Effector CD8-positive, alpha-beta T cell (primary cell): ENCODE measurements around the gene DCAF10.
"Not testable (repeated sequence)": the region's sequence is repeated elsewhere in the genome, so short reads cannot be mapped to it uniquely, and the experiment has no call there.

ENCODE experiments used
- DNase-seq: peaks from one replicate; lab custom pipeline; 2025; lab: John Stamatoyannopoulos, UW

Gene DCAF10

DNA sequence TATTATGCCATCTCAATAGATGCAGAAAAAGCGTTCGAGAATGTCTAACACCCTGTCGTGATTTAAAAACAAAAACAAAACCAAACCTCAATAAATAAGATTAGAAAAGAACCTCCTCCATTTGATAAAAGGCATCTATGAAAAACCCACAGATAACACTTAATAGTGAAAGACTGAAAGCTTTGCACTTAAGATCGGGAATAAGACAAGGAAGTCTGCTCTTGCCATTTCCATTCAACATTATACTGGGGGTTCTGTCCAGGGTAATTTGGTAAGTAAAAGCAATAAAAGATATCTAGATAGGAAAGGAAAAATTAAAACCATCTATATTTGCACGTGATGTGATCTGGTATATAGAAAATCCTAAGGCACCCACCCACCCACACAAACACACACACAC, 8.5 kb upstream of the DCAF10 start:
- DNase-seq = no peak

DNA sequence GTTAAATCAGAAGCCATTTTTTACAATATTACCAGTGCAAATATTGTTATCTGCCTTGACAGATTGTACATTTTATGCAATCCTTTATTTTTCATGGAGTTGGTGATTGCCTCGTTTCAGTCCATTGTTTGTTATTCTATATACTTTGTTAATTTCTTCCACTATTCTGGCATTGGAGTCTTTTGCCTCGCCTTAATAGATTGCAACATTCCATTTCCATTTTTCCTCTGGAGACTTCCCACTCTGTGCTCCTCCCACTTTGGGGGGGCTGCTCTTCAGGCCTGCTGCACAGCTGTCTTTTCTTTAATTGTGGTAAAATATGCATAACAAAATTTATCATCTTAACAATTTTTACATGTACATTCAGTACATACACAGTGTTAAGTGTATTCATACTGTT, 4.4 kb upstream of the DCAF10 start:
- no peak for DNase-seq

DNA sequence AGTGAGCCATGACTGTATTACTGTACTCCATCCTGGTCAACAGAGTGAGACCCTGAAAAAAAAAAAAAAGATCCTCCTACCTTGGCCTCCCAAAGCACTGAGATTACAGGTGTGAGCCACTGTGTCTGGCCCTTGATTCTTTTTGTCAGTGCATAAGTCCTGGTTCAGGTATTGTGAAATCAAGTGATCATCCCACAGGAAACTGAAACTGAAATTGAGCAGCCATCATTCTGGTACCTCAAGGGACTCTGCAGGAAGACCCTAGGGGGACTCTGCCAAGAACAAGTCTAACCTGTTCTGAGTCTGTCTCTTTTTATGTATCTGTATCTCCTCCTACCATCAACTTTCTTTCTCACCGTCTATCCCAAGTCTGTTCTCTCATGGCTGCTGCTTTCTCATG, 1.9 kb upstream of the DCAF10 start:
- DNase-seq = no peak

DNA sequence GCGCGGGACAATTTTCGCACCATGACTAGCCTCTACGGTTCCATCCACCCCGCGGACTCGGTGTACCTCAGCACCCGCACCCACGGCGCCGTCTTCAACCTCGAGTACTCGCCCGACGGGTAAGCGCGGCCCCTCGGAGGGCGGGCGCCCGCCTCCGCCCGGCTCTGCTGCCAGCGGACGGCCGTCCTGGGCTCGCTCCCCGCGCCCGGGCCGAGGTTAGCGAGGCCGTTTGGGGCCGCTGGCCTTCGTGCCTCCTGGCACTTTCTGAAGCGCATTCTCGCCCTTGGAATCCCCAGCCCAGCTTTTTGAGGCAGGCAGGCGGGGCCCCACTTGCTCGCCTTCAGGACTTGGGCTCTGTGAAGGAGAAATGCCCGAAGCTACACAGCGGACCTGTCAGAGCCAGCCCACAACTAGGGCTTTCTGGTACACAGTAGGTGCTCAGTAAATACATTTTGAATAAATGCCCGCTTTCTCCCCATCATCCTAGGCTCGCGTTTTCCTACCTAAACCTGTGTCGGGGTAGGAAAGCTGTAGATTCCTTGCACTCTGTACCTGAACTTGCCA, 772 bp downstream of the DCAF10 start:
- no peak for DNase-seq

DNA sequence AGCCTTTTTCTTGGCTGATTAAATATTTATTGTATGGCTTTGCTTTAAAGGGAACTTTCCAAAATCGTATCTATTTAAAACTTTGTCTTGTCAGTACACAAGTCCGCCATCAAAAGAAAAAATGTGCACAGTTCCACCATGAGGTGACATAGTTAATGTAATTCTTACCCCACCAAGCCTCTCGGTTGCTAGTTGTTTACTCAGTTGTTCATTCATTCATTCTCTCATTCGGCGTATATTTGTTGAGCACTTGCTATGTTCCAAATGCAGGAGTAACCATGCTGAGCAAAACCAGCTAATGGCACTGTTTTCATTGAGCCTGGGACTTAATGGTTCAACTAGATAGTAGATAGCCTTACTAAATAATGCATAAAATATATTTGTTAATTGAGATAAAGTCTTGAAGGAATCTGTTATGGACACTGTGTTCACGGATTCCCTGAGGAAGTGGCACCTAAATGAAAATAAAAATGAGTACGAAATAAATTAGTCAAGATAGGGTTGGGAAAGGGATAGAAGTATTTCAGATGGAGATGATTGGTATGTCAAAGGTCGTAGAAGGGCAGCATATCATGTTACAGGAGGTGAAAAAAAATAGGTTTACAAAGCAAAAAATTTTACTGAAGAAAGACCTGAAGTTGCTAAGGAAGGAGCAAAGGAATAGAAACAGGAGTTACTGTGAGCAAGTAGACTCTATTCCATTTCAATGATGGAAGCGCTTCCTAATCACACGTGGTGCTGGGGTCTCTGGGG, 1.5 kb downstream of the DCAF10 start:
- DNase-seq = no peak

DNA sequence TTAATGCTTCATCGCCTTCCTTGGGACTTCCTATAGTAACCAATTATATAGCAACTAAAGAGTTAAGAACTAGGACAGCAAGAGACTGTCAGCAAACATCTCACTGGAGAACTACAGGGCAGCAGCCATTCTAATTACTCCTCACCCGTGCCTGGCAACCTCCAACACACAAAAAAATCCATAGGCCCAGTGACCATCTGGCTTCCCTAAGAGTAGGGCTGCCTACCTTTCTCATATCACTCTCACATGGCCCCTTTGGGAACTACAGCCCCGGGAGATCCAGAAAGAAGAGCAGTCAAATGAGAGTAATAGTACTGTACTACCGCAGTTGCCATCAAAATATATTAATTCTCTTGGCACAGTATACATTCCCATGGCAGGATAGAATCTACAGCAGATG, 5.7 kb downstream of the DCAF10 start:
- DNase-seq = no peak

DNA sequence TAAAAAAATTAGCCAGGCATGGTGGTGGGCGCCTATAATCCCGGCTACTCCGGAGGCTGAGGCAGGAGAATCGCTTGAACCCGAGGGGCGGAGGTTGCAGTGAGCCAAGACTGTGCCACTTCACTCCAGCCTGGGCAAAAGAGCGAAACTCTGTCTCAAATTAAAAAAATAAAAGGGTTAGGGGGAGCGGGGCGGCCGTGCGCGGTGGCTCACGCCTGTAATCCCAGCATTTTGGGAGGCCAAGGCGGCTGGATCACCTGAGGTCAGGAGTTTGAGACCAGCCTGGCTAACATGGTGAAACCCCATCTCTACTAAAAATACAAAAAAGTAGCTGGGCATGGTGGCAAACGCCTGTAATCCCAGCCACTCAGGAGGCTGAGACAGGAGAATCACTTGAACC, 9.1 kb downstream of the DCAF10 start:
- not testable (repeated sequence) for DNase-seq

DNA sequence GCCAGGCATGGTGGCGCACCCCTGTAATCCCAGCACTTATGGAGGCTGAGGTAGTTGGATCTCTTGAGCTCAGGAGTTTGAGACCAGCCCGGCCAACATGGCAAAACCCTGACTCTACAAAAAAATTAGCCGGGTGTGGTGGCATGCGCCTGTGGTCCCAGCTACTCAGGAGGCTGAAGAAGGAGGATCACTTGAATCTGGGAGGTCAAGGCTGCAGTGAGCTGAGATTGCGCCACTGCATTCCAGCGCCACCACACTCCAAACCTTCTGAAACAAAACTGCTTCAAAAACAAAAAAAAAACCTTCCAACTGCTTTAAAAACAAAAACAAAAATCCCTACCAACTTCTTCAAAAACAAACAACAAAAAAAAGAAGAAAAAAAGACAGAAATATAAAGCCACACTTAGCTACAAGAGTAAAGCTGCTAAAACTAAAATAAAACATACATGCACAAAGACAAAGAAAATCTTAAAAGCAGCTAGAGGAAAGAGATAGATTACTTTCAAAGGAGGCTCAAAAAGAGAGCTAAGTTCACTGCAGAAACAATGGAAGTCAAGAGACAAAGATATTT, 11.4 kb downstream of the DCAF10 start:
- DNase-seq = no peak

DNA sequence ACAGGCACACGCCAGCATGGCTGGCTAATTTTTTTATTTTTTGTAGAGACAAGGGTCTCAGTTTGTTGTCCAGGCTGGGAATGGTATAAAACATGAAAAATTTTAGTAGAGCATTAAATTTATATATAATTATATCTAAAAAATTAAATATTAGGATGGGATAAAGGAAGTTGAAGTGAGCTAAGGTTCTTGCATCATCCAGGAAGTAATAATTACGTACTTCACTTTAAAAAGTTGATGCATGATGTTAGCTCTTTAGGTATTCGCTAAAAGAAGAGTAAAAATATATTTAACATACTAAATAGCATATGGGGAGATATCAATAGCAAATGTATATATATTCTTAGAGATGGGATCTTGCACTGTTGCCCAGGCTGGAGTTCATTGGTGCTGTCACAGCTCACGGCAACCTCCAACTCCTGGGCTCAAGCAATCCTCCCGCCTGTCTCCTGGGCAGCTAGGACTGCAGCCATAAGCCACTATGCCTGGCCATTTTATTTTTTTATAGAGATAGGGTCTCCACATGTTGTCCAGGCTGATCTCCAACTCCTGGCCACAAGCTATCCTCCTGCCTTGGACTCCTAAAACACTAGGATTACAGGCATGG, 12.3 kb downstream of the DCAF10 start:
- no peak for DNase-seq

DNA sequence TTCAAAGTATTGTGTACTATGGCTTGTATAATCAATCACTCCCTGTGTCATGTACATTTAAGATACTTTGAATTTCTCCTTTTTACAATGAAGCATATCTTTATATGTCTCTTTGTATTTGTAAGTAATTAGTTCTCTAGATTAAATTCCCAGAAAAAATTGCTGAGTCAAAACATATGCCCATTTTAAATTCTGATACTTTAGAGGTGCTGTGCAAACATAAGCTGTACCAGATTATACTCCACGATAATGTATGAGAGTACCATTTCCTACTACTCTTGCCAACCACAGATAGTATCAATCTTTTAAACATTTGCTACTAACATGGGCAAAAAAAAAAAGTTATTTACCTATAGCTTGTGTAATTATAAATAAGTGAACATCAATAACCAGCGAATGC, 18.3 kb downstream of the DCAF10 start:
- DNase-seq = no peak

DNA sequence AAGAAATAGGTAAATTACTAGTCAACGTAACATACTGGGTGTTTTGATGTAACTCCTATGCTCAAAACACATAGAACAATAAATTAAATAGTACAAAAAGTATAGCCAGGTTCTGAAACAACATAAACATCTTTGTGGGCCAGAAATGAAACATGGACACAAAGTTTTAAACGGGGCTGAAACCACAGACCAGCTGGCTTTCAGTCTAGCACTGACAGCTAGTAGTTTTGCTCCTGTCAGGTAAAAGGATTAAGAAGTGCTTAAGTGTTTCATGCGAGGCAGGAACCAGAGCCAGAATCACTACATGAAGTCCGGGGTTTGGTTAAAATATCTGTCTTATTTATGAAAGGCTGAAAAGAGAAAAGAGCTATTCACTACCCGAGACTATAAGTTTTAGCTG, 19.5 kb downstream of the DCAF10 start:
- no peak for DNase-seq

DNA sequence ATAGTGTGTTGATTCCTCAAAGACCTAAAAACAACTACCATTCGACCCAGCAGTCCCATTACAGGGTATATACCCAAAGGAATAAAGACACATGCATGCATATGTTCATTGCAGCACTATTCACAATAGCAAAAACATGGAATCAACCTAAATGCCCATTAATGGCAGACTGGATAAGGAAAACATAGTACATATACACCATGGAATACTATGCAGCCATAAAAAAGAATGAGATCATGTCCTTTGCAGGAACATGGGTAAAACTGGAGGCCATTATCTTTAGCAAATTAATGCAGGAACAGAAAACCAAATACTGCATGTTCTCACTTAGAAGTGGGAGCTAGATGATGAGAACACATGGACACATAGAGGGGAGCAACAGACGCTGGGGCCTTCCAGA, 24.6 kb downstream of the DCAF10 start:
- DNase-seq = not testable (repeated sequence)

DNA sequence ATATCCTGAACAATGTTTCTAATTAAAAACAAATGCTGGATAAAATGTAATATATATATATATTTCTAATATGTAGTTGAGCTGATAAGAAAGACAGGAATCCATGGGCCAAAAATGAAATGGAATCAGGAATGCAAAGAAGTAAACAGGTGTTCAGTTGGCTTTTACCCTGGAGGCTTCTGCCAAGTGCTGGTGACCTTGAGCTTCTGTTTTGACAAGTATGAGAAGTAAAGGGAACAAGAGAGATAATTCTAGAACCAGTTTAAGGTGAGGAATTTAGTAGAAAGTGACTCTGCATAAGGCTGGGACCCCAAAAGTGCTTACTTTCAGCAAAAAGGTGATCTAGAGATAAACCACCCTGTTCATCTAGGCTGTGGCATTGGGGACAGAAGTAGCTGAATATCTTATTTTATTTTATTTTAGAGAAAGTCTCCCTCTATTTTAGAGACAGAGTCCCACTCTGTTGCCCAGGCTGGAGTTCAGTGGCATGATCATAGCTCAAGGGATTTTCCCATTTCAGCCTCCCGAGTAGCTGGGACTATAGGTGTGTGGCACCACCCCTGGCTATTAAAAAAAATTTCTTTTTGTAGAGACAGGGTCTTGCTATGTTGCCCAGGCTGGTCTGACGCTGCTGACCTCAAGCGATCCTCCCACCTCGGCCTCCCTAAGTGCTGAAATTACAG, 27.0 kb downstream of the DCAF10 start:
- DNase-seq = no peak

DNA sequence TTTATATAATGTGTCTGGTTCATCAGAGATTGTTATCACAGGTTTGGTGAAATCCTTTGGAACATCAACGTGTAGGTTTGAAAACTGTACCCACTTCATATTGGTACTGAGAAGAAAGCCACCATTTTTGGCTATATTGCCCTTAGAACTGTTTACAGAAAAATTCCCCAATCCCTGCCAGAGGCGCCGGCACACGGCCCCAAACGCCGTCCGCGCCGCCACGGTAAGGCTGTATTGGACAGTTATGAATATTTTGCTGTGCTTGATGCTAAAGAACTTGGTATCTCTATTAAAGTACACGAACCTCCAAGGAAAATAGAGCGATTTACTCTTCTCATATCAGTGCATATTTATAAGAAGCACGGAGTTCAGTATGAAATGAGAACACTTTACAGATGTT, 35.2 kb downstream of the DCAF10 start:
- no peak for DNase-seq

DNA sequence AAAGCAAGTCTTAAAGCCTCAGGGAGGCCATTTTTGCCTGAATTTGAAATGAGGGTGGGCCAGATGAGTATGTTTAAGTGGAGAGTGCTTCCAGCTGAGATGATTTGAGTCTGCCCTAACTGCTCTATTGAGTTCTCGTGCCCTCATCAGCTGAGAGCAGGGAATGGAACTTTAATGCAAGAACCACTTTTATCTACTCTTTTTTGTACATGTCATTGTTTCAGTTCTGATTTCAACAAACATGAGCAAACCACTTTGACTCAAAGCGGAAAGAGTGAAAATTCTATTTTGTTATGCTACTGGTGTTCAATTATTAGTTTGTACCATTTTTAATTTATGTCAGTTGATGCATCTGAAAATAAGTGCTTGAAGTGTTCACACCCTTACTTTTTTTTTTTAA, 35.8 kb downstream of the DCAF10 start:
- no peak for DNase-seq

DNA sequence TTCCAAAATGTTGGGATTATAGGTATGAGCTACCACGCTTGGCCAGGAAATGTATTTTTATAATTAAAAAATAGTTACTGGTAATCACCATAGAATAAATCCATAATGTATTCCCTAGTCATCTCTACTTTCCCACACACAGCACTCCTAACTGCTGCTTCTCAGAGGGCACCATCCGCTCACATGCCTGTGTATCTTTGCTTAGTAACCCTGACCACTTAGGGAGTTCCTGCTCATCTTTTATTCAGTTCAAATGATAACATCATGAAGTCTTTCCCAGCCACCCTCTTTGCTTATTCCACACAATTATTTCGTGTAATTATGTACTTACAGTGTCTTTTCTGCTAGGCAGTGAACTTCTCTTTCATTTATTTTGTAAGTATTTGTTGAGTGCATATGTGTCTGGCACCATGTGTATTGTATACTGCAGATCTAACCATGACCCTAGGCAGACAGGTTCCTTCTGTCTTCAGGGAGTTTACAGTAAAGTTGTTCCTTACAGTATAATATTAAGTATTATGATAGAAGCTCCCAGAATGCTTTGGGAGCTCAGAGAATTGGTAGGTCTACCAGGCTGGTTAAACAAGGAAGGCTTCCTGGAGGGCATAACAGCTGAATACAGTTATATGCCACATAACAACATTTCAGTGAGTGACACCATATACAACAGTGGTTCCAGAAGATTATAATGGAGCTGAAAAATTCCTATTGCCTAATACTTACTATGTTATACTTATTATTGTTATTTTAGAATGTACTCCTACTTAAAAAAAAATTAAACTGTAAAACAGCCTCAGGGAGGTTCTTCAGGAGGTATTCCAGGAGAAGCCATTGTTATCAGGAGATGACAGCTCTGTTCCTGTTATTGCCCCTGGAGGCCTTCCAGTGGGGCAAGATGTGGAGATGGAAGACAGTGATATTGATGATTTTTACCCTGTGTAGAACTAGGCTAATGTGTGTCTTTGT, 39.2 kb downstream of the DCAF10 start:
- no peak for DNase-seq

DNA sequence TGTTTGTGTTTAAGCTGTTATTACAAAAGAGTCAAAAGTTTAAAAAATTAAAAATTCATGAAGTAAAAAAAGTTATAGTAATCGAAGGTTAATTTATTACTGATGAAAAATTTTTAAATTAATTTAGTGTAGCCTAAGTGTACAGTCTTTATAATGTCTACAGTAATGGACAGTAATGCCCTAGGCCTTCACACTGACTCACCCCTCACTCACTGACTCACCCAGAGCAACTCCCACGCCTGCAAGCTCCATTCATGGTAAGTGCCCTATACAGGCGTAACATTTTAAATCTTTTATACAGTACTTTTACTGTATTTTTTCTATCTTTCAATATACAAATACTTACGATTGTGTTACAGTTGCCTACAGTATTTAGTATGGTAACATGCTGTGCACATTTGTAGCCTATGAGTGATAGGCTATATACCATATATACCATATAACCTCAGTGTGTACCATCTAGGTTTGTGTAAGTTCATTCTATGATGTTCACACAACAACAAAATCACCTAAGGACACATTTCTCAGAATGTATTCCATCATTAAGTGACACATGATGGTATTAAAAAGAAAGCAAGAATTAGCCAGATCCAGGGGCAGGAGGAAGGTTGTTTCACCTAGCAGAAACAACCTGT, 40.1 kb downstream of the DCAF10 start:
- no peak for DNase-seq

DNA sequence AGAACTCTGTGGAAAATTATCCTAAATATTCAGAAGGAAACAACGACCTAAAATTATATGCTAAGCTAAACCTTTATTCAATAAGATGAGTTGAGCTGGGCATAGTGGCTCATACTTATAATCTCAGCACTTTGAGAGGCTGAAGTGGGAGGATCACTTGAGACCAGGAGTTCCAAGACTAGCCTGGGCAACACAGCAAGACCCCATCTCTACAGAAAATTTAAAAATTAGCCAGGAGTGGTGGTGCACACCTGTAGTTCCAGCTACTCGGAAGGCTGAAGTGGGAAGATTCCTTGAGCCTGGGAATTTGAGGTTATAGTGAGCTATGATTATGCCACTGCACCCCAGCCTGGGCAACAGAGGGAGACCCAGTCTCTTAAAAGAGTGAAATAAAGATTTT, 51.6 kb downstream of the DCAF10 start:
- DNase-seq = no peak

DNA sequence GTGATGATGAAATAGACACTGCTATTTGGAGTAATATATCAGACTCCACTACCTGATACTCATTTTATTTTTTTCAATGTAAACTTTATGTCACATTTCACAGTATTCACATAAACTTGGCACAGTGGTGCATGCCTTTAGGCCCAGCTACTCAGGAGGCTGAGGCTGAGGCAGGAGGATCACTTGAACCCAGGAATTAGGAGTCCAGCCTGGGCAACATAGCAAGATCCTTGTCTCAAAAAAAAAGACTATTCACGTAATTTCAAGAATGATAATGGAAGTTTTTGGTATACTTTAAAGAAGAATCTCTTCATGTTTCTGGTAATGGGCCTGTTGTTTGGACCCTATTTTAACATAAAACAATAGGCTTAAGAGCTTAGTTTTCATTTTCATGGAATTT, 56.0 kb downstream of the DCAF10 start:
- DNase-seq = no peak

DNA sequence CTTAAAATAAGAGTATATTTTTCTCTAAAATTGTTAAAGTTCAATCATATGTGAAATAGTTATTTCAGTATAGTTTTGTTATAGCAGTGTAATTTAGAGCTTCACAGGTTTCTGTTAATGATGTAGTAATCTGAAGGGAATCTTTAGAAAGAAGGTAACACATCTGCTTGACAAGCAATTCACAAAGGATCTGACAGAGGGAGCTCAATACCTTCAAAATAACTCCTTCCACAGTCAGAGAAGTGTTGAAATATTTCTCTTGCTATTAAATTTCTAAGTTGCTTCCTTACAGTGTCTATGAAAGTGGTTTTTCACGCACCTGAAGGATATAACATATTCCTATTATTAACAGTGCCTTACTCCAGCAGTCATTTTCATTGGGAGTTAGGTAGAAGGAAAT, 58.4 kb downstream of the DCAF10 start:
- DNase-seq = no peak

DNA sequence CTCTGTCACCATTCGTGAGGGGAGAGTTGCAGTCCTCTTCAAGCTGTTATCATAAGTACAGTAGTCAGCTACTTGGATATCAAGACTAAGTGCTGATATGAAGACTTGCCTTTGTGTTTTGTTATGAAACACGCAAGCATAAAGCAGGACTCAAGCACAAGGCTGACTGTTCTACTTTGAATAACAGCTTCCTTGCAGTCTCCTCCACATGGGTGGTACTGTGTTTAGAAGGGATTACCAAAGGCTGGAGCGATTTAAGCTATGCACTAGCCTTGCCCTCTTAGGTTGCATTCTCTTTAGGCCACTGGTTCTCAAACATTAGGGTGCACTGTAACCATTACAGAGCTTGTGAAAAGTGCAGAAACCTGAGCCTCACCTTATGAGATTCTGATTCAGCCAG, 61.9 kb downstream of the DCAF10 start:
- no peak for DNase-seq
